ENCODE results near the gene GPR142.

DNA sequence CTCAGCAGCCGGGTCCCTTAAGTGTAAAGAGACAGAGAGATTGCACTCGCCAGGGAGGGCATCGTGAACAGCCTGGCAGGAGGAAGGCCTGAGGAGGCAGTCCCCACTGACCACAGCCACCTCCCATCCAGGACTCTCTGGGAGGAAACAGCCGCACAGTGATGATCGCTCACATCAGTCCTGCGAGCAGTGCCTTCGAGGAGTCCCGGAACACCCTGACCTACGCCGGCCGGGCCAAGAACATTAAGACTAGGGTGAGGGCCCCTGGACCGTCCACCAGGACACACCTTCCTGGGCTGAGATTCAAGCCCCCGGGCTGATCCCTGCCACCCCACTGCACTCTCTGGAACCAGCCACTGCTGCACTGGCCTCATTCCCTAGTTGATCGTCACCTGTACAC is 19.7 kb upstream of the GPR142 start:
- TF ChIP-seq, protein P1, sequence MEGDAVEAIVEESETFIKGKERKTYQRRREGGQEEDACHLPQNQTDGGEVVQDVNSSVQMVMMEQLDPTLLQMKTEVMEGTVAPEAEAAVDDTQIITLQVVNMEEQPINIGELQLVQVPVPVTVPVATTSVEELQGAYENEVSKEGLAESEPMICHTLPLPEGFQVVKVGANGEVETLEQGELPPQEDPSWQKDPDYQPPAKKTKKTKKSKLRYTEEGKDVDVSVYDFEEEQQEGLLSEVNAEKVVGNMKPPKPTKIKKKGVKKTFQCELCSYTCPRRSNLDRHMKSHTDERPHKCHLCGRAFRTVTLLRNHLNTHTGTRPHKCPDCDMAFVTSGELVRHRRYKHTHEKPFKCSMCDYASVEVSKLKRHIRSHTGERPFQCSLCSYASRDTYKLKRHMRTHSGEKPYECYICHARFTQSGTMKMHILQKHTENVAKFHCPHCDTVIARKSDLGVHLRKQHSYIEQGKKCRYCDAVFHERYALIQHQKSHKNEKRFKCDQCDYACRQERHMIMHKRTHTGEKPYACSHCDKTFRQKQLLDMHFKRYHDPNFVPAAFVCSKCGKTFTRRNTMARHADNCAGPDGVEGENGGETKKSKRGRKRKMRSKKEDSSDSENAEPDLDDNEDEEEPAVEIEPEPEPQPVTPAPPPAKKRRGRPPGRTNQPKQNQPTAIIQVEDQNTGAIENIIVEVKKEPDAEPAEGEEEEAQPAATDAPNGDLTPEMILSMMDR (IDR thresholded peaks at IDR 0.05): no peak
- no peak for TF ChIP-seq POLR2A (IDR thresholded peaks at IDR 0.05)

Measured in lower leg skin (tissue), 3 donors.